ENCODE results near the gene CDK19. TPM values are rescaled to one million over a fixed set of nuclear protein-coding genes. Genes with fewer than 3 reads are reported as not detected.

CDK19 gene
- total and polyA plus RNA-seq, 2 of the 13 experiments (the other 11 are each of a cell fraction or from before 2014, with no cell fraction given) = 13.4 to 27.0 TPM

DNA sequence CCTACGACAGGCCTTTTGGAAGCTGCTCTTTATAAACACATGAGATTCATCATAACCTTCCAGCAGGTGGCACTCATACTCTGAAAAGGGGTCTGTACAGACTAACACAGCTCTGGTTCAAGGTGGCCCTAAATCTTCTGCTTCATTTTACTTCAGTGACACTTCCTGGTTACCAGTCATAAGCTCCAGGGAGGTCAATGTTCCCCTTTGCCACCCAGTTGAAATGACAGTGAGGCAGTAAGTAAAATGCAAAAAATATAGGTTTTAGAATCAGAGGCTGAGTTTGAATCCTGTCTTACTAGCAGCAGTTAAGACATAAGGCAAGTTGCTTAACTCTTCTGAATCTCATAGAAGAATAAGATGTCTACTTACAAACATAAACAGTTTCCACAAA, 132.8 kb downstream of the CDK19 start (continued):
- TF ChIP-seq, protein P1, sequence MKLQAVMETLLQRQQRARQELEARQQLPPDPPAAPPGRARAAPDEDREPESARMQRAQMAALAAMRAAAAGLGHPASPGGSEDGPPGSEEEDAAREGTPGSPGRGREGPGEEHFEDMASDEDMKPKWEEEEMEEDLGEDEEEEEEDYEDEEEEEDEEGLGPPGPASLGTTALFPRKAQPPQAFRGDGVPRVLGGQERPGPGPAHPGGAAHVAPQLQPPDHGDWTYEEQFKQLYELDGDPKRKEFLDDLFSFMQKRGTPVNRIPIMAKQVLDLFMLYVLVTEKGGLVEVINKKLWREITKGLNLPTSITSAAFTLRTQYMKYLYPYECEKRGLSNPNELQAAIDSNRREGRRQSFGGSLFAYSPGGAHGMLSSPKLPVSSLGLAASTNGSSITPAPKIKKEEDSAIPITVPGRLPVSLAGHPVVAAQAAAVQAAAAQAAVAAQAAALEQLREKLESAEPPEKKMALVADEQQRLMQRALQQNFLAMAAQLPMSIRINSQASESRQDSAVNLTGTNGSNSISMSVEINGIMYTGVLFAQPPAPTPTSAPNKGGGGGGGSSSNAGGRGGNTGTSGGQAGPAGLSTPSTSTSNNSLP (IDR thresholded peaks at IDR 0.05; ENCODE audit: low read depth, low read length) = 0 out of 2 replicates have a peak, but pooled peaks have one; percentile 24
- TF ChIP-seq GATA4 (IDR thresholded peaks at IDR 0.05; ENCODE audit: borderline replicate concordance, low read depth) (no peak), GATAD2A (CRISPR knock-in tag; IDR thresholded peaks at IDR 0.05) (peak; percentile 52; the same call in 1 of the 2 replicates), KMT2A (CRISPR knock-in tag; IDR thresholded peaks at IDR 0.05) (0 out of 2 replicates have a peak, but pooled peaks have one; percentile 30), MIXL1 (CRISPR knock-in tag; IDR thresholded peaks at IDR 0.05) (peak; percentile 71; the same call in 1 of the 2 replicates), PCBP1 (IDR thresholded peaks at IDR 0.05; ENCODE audit: borderline replicate concordance, low read depth, low read length) (no peak), SOX6 (IDR thresholded peaks at IDR 0.05) (no peak), SOX6 (CRISPR knock-in tag; IDR thresholded peaks at IDR 0.05) (peak; percentile 17; the same call in 1 of the 2 replicates), SAP130 (CRISPR knock-in tag; IDR thresholded peaks at IDR 0.05; ENCODE audit: low read depth) (peak; percentile 75), ELF1 (CRISPR knock-in tag; IDR thresholded peaks at IDR 0.05) (peak; percentile 70), U2AF1 (optimal IDR thresholded peaks at IDR 0.05; ENCODE audit: low read depth, low read length) (no peak), MED1 (CRISPR knock-in tag; IDR thresholded peaks at IDR 0.05) (peak; percentile 71; the same call in 1 of the 2 replicates), CREB1 (IDR thresholded peaks at IDR 0.05) (no peak), CREB1 (CRISPR knock-in tag; IDR thresholded peaks at IDR 0.05) (peak; percentile 26; the same call in 1 of the 2 replicates), HOXA5 (CRISPR knock-in tag; IDR thresholded peaks at IDR 0.05) (0 out of 2 replicates have a peak, but pooled peaks have one; percentile 47)
- TF ChIP-seq, protein P2, sequence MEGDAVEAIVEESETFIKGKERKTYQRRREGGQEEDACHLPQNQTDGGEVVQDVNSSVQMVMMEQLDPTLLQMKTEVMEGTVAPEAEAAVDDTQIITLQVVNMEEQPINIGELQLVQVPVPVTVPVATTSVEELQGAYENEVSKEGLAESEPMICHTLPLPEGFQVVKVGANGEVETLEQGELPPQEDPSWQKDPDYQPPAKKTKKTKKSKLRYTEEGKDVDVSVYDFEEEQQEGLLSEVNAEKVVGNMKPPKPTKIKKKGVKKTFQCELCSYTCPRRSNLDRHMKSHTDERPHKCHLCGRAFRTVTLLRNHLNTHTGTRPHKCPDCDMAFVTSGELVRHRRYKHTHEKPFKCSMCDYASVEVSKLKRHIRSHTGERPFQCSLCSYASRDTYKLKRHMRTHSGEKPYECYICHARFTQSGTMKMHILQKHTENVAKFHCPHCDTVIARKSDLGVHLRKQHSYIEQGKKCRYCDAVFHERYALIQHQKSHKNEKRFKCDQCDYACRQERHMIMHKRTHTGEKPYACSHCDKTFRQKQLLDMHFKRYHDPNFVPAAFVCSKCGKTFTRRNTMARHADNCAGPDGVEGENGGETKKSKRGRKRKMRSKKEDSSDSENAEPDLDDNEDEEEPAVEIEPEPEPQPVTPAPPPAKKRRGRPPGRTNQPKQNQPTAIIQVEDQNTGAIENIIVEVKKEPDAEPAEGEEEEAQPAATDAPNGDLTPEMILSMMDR (CRISPR knock-in tag; IDR thresholded peaks at IDR 0.05) = peak; percentile 87
- TF ChIP-seq, protein P3, sequence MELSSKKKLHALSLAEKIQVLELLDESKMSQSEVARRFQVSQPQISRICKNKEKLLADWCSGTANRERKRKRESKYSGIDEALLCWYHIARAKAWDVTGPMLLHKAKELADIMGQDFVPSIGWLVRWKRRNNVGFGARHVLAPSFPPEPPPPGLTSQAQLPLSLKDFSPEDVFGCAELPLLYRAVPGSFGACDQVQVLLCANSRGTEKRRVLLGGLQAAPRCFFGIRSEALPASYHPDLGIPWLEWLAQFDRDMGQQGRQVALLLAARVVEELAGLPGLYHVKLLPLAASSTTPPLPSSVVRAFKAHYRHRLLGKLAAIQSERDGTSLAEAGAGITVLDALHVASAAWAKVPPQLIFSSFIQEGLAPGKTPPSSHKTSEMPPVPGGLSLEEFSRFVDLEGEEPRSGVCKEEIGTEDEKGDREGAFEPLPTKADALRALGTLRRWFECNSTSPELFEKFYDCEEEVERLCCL (CRISPR knock-in tag; IDR thresholded peaks at IDR 0.05; ENCODE audit: borderline replicate concordance) = no peak
- TF ChIP-seq, protein P4, sequence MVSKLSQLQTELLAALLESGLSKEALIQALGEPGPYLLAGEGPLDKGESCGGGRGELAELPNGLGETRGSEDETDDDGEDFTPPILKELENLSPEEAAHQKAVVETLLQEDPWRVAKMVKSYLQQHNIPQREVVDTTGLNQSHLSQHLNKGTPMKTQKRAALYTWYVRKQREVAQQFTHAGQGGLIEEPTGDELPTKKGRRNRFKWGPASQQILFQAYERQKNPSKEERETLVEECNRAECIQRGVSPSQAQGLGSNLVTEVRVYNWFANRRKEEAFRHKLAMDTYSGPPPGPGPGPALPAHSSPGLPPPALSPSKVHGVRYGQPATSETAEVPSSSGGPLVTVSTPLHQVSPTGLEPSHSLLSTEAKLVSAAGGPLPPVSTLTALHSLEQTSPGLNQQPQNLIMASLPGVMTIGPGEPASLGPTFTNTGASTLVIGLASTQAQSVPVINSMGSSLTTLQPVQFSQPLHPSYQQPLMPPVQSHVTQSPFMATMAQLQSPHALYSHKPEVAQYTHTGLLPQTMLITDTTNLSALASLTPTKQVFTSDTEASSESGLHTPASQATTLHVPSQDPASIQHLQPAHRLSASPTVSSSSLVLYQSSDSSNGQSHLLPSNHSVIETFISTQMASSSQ (IDR thresholded peaks at IDR 0.05; ENCODE audit: low read depth) = no peak
- TF ChIP-seq, protein P4 (CRISPR knock-in tag; IDR thresholded peaks at IDR 0.05; ENCODE audit: borderline replicate concordance) = no peak

Data from HepG2 (cell line).